DMS114 treated with DMSO at 0.1 percent for 48 hours (cell line): Measurements from ENCODE around the gene DNAH5.
"Not testable (repeated sequence)": the region's sequence is repeated elsewhere in the genome, so short reads cannot be mapped to it uniquely, and the experiment has no call there.

Source experiments
- DNase-seq: peaks from one replicate; lab custom pipeline; 2025; ENCODE audit not compliant: unreplicated experiment; lab: John Stamatoyannopoulos, UW

DNAH5 gene, protein sequence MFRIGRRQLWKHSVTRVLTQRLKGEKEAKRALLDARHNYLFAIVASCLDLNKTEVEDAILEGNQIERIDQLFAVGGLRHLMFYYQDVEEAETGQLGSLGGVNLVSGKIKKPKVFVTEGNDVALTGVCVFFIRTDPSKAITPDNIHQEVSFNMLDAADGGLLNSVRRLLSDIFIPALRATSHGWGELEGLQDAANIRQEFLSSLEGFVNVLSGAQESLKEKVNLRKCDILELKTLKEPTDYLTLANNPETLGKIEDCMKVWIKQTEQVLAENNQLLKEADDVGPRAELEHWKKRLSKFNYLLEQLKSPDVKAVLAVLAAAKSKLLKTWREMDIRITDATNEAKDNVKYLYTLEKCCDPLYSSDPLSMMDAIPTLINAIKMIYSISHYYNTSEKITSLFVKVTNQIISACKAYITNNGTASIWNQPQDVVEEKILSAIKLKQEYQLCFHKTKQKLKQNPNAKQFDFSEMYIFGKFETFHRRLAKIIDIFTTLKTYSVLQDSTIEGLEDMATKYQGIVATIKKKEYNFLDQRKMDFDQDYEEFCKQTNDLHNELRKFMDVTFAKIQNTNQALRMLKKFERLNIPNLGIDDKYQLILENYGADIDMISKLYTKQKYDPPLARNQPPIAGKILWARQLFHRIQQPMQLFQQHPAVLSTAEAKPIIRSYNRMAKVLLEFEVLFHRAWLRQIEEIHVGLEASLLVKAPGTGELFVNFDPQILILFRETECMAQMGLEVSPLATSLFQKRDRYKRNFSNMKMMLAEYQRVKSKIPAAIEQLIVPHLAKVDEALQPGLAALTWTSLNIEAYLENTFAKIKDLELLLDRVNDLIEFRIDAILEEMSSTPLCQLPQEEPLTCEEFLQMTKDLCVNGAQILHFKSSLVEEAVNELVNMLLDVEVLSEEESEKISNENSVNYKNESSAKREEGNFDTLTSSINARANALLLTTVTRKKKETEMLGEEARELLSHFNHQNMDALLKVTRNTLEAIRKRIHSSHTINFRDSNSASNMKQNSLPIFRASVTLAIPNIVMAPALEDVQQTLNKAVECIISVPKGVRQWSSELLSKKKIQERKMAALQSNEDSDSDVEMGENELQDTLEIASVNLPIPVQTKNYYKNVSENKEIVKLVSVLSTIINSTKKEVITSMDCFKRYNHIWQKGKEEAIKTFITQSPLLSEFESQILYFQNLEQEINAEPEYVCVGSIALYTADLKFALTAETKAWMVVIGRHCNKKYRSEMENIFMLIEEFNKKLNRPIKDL (N-terminal part only)

DNA sequence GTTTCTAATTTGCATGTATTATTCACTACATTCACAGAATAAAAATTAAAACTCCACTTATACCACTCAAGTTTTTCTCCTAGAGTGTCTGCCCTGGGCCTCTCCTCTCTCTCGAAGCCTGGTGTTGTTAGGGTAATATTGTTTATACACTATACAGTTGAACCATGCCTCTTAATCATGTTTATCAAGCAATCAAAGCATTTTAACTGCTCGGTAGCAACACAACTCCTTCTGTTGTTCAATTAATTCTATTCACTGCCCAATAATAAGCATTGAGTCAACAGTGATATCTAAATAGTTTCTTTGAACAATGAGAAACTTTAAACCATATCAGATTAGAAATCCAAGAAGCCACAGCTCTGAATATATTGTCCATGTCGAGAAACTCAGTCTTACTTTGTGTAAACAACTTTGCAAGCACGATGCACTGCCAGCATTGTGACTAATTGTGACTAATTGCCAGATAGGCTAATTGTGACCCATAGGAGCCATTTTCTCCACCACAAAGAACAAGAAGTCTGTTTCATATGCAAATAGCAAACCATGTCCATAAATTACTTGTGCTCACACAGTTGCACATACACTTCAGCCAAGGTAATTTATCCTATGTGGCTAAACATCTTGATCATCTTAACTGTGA, at the start of gene DNAH5:
Gene DNAH5 (minus strand): TSS at position 129 of the 640 bp plus-strand sequence. CDS start 250 bp downstream, outside the sequence.
- no peak for DNase-seq

DNA sequence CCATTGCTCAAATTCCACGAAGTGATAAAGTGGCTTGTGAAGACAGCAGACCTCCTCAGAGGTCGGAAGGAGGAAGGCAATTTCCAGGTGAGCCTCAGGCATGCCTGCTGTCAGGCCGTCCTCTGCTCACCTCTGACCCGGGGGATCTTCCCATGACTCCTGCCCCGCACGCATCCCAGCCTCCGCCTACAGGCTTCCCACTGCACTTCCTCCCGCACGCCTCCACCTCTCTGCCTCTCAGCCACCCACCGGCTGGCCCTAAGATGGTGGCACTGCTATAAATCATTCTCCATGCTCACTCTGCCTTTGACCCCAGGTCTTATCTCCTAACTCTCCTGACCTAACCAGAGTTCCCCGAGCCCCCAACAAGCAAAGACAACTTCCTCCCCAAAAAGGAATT, 49.4 kb upstream of the DNAH5 start:
- DNase-seq: no peak

DNA sequence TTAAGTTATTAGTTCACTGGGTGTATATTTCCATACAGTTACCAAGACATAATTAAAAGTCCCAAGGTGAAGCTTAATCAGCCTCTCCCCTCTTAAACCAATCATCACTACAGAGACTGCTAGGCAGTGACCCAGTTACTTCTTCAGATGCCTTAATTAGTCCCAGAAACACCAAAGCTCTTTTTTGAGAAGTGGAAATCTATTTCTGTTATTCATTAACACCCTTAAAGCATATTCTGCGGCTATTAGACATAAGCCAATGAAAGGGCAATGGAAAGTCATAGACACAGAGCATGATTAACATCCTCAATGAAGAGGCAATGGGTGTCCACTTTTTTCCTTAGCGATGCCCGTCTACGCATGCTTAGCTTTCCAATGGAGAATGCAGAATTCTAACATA, 48.3 kb upstream of the DNAH5 start:
- DNase-seq: no peak

DNA sequence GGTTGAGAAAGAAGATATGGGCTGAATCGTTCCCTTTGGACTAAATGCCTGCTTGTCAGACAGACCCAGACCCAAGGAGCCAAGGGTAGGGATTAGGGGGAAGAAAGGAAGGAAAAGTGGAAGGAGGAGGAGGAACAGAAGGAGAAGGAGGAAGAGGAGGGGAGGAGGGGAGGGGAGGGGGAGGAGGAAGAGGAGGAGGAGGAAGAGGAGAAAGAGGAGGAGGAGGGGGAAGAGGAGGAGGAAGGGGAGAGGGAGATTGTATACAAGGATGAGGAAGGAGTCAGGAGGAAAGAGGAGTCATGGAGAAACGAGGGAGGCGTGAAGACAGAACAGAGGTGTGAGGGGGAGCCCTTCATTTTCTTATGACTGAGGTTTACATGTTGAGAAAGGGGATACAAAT, 46.9 kb upstream of the DNAH5 start:
- DNase-seq: no peak

DNA sequence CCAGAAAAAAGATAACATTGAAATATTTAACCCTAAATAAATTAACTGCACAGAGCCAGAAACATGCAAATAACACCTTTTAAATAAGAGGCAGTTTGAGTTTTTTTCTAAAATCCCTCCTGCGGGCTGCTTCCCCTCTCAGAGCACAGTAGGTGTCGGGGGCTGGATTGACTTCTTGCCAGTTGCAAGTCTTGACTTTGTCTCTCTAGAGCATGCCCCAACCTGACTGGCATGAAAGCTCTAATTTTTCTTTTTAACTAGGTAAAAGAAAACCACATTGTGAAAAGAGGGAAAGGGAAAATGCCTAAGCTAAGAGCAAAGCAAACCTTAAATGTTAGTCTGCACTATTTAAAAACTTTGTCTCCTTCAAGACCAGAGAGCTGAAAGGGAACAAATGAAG, 46.4 kb upstream of the DNAH5 start:
- no peak for DNase-seq

DNA sequence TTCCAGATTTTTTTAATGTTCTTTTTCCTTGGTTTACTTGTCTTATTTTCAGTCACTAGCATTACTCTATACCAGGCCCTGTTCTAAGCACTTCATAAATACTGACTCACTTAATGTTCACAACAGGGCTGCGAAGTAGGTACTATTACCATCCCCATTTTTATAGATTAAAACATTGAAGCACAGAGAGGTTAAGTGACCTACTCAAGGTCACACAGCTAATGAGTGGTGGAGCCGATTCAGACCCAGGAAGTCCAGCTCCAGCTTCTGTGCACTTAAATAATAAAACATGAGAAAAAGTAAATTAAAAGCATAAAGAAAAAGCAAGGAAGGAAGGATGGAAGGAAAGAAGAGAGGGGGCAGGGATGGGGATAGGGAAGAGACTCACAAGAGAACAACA, 45.3 kb upstream of the DNAH5 start:
- no peak for DNase-seq

DNA sequence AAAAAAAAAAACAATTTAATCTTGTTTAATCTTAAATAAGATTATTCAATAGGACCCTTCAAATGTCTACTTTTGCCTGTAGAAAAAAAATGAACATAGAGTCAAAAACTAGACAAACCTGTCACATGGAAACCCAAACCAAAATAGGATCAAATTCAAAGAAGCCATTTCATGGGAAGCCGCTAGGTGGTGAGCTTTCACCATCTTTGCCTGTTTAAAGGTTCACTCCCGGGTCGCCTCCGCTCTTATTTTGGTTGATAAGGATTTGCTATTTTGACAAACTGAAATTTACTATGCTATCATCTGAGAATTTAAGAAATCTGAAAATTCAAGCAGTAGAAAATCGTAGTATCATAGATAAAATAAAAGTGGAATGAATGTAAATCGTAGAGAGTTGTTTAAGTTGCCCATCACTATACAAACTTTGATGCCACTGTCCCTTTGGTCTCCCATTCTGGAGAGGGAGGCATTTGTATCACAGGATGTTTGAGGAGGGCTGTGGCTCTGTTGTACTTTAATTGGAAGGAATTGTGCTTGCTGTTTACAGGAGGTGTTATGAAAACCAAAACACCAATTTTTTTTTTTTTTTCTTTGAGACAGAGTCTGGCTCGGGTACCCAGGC, 43.5 kb upstream of the DNAH5 start:
- peak; percentile 39 for DNase-seq

DNA sequence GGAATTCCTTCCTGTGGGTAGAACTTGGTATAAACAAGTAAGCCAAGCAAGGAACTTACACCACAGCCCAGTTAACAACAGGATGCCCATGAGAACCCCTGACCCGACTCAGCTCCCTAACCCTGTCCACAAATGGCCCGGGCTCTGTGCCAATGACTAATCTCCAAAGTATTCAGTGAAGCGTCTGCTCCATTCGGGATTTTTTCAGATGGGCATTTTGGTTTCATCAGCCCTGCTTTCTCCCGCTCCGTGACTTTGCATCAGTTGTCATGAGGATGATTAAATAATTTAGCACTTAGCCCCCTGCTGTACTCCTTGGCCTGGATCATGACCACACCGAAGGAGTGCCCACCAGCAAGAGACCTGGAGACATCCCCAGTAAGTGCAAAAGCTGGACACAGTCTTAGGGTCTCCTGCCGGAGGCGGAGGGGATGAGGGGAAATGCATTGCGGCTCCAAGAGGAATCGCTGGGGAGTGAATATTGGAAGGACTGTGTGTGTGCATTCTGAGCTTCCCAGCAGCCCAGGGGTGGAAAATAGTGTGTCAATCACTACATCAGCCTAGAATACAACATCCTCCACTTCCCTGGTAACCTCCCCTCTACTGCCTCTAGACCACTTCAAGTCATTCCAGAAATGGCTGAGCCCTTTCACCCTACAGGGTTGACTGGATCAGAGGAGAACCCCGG, 41.4 kb upstream of the DNAH5 start:
- no peak for DNase-seq

DNA sequence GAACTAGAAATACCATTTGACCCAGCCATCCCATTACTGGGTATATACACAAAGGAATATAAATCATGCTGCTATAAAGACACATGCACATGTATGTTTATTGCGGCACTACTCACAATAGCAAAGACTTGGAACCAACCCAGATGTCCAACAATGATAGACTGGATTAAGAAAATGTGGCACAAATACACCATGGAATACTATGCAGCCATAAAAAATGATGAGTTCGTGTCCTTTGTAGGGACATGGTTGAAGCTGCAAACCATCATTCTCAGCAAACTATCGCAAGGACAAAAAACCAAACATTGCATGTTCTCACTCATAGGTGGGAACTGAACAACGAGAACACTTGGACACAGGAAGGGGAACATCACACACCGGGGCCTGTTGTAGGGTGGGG, 40.4 kb upstream of the DNAH5 start:
- DNase-seq: not testable (repeated sequence)

DNA sequence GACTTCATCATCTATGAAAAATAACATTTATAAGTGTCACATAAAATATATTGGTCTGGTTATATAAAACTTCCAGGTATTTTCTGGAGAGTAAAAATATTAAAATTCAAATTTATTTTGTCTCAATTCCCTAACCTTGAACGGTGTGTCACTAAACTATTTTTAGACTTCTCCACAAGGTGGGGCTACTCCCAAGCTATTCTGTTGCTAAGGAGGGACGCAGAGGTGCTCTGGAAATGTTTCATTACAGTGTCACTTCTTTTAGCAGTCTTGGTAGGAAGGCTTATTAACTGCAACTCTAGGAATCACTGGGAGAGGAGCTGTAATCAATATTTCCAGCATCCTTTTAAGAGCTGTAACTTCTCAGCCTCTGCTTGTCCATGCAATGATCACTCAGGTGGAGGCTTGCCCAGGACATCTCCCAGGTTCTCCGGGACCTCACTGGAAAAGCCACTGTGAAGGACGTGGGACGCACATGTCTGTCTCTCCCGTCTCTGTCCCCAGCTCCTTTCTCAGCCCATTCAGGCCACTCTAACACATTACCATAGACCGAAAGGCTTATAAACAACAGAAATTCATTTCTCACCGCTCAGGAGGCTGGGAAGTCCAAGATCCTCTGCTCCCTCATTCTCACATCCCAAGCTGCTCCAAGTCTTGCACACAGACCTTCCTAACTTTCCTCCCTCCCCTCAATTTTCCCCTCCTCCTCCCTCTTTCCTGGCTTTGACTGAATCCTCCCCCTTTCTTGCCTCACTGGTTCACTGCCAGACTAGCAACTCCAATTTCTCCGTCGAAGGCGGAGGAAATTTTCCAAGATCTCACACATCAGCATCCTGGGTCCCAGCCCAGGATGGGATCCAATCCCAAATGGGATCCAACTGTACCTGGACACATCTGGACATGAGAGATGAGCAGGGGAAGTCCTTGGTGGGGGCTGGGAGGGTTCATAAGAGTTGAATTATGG, 32.7 kb upstream of the DNAH5 start:
- peak; percentile 20 for DNase-seq

DNA sequence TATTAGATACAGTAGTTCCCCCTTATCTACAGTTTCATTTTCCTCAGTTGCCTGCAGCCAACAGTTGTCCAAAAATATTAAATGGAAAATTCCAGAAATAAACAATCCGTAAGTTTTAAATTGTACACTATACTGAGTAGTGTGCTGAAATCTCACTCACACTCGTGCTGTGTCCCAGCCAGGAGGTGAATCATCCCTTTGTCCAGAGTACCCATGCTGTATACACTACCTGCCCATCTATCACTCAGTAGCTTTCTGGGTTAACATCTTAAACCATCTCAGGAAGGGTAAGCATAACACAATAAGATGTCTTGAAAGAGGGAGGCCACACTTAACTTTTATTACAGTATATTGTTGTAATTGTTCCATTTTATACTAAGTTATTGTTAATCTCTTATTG, 31.7 kb upstream of the DNAH5 start:
- DNase-seq: no peak

DNA sequence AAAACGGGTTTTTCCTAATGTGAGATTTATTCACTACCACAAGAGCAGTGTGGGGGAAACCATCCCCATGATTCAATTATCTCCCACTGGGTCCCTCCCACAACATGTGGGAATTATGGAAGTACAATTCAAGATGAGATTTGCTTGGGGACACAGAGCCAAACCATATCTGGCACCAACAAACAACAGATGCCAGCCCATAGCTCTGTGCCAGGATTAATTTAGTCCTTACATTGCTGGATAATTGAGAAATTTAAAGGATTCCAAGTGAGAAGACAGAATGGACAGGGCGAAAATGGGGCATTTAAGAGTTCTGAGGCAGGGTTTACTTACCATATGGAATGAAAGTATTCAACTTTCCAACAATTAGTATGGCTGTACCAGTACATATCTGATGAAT, 30.8 kb upstream of the DNAH5 start:
- DNase-seq: no peak

DNA sequence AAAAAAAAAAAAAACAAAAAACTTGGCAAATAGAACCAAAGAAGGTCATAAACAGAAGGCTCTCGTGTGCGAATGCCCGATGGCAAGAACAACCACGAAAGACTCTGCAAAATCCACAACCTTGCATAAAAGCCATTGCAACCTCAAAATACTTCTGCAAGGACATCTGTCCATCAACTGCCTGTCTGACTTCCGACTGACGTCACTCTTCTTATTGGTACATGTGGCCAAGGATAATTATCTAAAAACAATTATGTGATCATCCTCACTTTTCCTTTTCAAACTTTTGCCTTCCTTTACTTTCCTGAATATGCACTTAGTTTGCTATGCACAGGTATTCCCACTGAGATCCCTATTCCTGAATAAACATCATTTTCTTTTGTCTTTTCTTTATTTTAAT, 29.2 kb upstream of the DNAH5 start:
- no peak for DNase-seq

DNA sequence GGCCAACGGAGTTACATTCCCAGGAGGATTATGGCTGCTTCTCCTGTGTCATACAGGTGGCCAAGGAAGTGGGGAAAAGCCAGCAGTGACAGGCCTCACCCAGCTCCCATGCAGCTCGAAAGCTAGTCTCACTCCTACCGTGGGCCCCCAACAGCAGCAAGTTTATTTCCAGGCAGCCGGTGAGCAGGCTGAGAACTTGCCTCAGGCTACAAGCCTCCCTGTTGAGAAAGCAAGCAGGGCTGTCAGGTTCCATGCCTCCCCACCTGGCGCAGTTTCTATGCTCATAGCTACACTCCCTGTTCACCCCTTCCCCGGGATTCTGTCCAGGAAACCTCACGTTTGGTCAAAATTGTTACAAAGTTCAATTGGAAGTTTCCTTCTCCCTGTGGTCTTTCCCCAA, 27.5 kb upstream of the DNAH5 start:
- no peak for DNase-seq

DNA sequence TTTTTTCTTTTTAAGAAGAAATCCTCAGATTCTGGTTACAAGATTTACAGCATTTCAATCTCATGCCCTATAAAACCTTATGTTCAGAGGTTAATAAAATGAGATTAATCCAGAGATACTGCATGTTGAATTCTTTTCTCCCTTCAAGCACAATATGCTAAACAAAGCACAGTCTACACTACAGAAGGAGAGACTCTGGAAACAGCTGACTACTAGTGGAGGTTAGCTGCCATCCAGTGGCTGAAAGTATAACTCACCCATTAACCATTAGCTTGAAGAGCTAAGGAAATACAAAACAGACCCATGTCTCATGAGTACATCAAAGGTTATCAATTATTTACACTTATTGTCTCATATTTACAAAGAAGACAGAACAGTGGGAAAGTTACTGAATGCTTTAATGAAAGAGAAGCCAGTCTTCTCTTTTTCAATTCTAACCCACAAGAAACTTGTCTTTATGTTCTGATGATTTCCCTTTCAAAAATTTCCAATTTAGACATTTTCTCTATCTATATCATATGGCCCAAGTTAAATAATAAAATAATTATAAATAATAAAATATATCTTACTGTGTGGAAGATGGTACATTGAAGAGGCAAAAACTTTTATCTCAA, 12.7 kb upstream of the DNAH5 start:
- peak; percentile 74 for DNase-seq

DNA sequence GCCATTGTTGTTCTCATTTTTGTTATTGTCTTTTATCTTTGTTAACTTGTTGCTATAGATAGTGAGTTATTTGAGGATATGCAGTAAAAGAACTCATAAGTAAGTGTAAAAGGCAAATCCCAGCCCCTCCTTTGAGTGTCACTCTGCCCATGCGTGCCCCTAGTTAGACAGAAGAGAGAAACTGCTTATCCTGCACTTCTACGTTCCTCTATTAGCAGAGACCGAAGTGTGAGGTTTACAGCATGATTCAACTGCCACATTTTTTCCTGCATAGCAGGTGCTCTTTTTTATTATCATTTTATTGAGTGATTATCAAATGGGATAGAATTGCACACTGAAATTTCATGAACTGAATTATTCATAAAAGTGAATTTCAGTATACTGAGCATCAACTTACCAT, 12.0 kb upstream of the DNAH5 start:
- DNase-seq: no peak

DNA sequence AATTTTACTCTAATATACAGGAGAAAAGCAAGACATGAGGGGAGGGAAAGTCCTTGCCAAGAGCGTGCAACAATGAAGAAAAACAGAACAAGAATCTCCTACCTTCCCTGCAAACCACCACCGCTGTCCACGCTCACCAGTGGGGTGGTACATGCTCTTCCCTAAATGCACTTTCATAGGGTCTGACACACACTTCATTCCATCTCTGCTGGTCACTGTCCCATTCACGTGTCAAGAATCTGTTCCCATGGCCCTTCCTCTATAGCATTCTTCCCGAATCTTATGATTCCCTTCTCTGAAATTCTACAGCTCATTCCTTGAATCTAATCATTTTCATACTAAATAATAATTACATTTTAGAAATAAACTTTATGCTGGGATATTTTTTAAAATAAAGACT, 11.4 kb upstream of the DNAH5 start:
- DNase-seq: no peak

DNA sequence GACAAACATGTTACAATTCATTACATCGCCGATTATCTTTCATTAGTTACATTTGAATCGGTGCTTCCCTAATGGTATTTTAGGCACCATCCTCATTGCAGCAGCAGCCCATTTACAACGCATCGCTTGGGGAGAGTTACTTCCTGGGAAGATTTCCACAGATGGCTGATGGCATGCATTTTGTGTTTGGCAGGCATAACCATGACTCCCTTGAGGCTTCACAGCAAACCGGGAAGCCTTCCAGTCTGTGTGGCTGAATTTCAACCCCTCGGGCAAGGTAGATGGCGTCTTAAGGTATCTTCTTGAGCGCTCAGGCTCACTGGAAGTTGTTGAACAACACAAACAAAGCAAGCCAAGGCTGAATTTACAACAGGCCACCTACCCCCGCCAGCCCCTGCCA, 1.6 kb upstream of the DNAH5 start:
- no peak for DNase-seq
